ENCODE measurements around the gene MT1F. TPM values are rescaled to one million over a fixed set of nuclear protein-coding genes. Genes with fewer than 3 reads are reported as not detected.

MT1F gene
- total and polyA plus RNA-seq, 2 of the 4 experiments (the other 2 are of a cell fraction) = 0.56 TPM; not detected in 1

- Histone ChIP-seq H2AFZ (replicated peaks; ENCODE audit: low read length, poor library complexity) (no peak overlapping the region), H2AK5ac (ENCODE audit: low read depth, low read length) (no peak overlapping the region), H4K5ac (ENCODE audit: low read depth, low read length) (no peak overlapping the region), H4K8ac (ENCODE audit: low read depth in 2 of 2, low read length in 2 of 2) (no peak overlapping the region), H3K27me3 (ENCODE audit: control insufficient read depth, insufficient read depth, low read length) (peaks cover 90% of the 10 kb centered on the region), H3K23ac (ENCODE audit: low read depth, low read length) (no peak overlapping the region), H2BK120ac (ENCODE audit: low read depth, low read length) (no peak overlapping the region), H3K36me3 (ENCODE audit: control insufficient read depth, insufficient read depth, low read length) (no peaks in the 10 kb centered on the region), H3K4ac (ENCODE audit: low read depth, low read length) (no peak overlapping the region), H3K56ac (ENCODE audit: extremely low read depth, insufficient read depth, low read length) (no peak overlapping the region), H3K9ac (ENCODE audit: low read depth, low read length) (no peak overlapping the region), H3K9me1 (ENCODE audit: insufficient read depth, low read length) (no peaks in the 10 kb centered on the region), H4K20me1 (ENCODE audit: insufficient read depth, low read length) (no peaks in the 10 kb centered on the region), H2BK20ac (ENCODE audit: low read depth, low read length) (no peak overlapping the region), H3K14ac (replicated peaks; ENCODE audit: low read depth, low read length) (no peak overlapping the region), H3K18ac (ENCODE audit: low read depth, low read length) (no peak overlapping the region), H2BK15ac (ENCODE audit: low read depth, low read length) (no peak overlapping the region), H3K27ac (ENCODE audit: insufficient read depth, low read length) (no peak overlapping the region), H3K4me3 (ENCODE audit: insufficient read depth, low read depth, low read length) (no peak overlapping the region), H3K4me1 (ENCODE audit: control insufficient read depth, insufficient read depth, low read length) (no peaks in the 10 kb centered on the region; the same call in 1 of the 2 replicates), H3K4me2 (ENCODE audit: low read depth, low read length) (no peak overlapping the region), H3K79me1 (ENCODE audit: low read depth in 1 of 2, low read length in 2 of 2) (no peaks in the 10 kb centered on the region), H3K9me3 (ENCODE audit: control insufficient read depth, insufficient read depth, low read length) (peaks cover 2% of the 10 kb centered on the region; the same call in 1 of the 2 replicates), H2AK9ac (replicated peaks; ENCODE audit: low read depth, low read length, poor library complexity) (no peak overlapping the region), H2BK5ac (ENCODE audit: low read depth, low read length, poor library complexity, severe bottlenecking) (no peak overlapping the region), H4K91ac (ENCODE audit: insufficient read depth, low read depth, low read length) (no peak overlapping the region)
- intact Hi-C loops (cut with micrococcal nuclease) (no loop called here), dilution Hi-C loops (cut with HindIII; ENCODE audit: low sequenced_read_pairs, unreplicated experiment) (no loop called here), in situ Hi-C loops (cut with MboI; ENCODE audit: low sequenced_read_pairs) (no loop called here)
- DNase-seq = no peak
- ATAC-seq (ENCODE audit: low read depth) = no peak
- ChIA-PET POLR2A (ENCODE audit: unreplicated experiment) (no interaction called here), CTCF (no interaction called here)
- TF ChIP-seq RCOR1 (IDR thresholded peaks at IDR 0.05; ENCODE audit: insufficient replicate concordance, low read length) = no peak
- no peak for TF ChIP-seq POLR2A (IDR thresholded peaks at IDR 0.05; ENCODE audit: low read depth, low read length)
- TF ChIP-seq MXI1 (IDR thresholded peaks at IDR 0.05; ENCODE audit: borderline replicate concordance, low read depth, low read length) = no peak
- no peak for TF ChIP-seq MAZ (IDR thresholded peaks at IDR 0.05; ENCODE audit: borderline replicate concordance, low read depth, low read length)
- TF ChIP-seq RFX5 (IDR thresholded peaks at IDR 0.05; ENCODE audit: low read depth, low read length) = no peak
- no peak for TF ChIP-seq USF2 (IDR thresholded peaks at IDR 0.05; ENCODE audit: low read depth, low read length)
- no peak for TF ChIP-seq MAFK (IDR thresholded peaks at IDR 0.05; ENCODE audit: low read depth, low read length)
- BruUV-seq (replicated peaks) = no TSS peak
- WGBS, 2 experiments (ENCODE audit: extremely low coverage in 2 of 2, insufficient read length in 1 of 2) = no CpG with 5 or more reads among the region's 1 CpG
These were observed 18.7 kb upstream of the MT1F start for GRCh38 chr16:56639045-56639444.
